H9 (cell line): ENCODE results near the gene LIX1. TPM values are rescaled to one million over a fixed set of nuclear protein-coding genes. Genes with fewer than 3 reads are reported as not detected.

Source experiments
- DNase-seq: peaks from one replicate; pipeline ENCODE4 v3.0.0-alpha.2; 2017
- H2AFZ ChIP-seq: one replicate; pipeline ENCODE4 v1.6.1; 2013; ENCODE audit warnings: mild to moderate bottlenecking, low read length, control low read depth, moderate library complexity
- H2AK5ac ChIP-seq: 2 replicates; pipeline ENCODE4 v1.6.1; 2013; ENCODE audit warnings: low read length, control low read depth, mixed read lengths; ENCODE audit not compliant: insufficient read length
- H2BK120ac ChIP-seq: one replicate; pipeline ENCODE4 v1.6.1; 2013; ENCODE audit warnings: low read depth, mild to moderate bottlenecking, low read length, control low read depth, inconsistent platforms; ENCODE audit not compliant: poor library complexity, severe bottlenecking
- H2BK12ac ChIP-seq: 2 replicates; pipeline ENCODE4 v1.6.1; 2013; ENCODE audit warnings: low read length, control low read depth, mixed read lengths, low read depth; ENCODE audit not compliant: insufficient read length
- H2BK15ac ChIP-seq: 2 replicates; pipeline ENCODE4 v1.6.1; 2013; ENCODE audit warnings: low read depth, low read length, control low read depth
- H2BK20ac ChIP-seq: one replicate; pipeline ENCODE4 v1.6.1; 2013; ENCODE audit warnings: low read depth, mild to moderate bottlenecking, low read length, control low read depth, inconsistent platforms; ENCODE audit not compliant: poor library complexity, severe bottlenecking
- H2BK5ac ChIP-seq: 2 replicates; pipeline ENCODE4 v1.6.1; 2013; ENCODE audit warnings: low read length, control low read depth, mixed read lengths; ENCODE audit not compliant: insufficient read length
- H3K14ac ChIP-seq: 2 replicates; pipeline ENCODE4 v1.6.1; 2013; ENCODE audit warnings: low read length, control low read depth; ENCODE audit not compliant: insufficient read depth
- H3K18ac ChIP-seq: 2 replicates; pipeline ENCODE4 v1.6.1; 2013; ENCODE audit warnings: low read depth, mild to moderate bottlenecking, mixed read lengths, low read length, control low read depth; ENCODE audit not compliant: insufficient read length
- H3K23ac ChIP-seq: 2 replicates; pipeline ENCODE4 v1.6.1; 2013; ENCODE audit warnings: low read length, control low read depth, mixed read lengths, low read depth; ENCODE audit not compliant: insufficient read length
- H3K23me2 ChIP-seq: 2 replicates; pipeline ENCODE4 v1.6.1; 2013; ENCODE audit warnings: low read depth, mild to moderate bottlenecking, mixed read lengths, low read length, control low read depth; ENCODE audit not compliant: insufficient read length, poor library complexity, severe bottlenecking
- H3K27ac ChIP-seq: 2 replicates; pipeline ENCODE4 v1.5.1; 2013; ENCODE audit warnings: low read length, control low read depth, mixed read lengths, low read depth; ENCODE audit not compliant: insufficient read length
- H3K27me3 ChIP-seq: 2 replicates; pipeline ENCODE4 v1.6.1; 2013; ENCODE audit warnings: low read length, control low read depth, inconsistent platforms; ENCODE audit not compliant: insufficient read depth
- H3K4ac ChIP-seq: 2 replicates; pipeline ENCODE4 v1.6.1; 2013; ENCODE audit warnings: low read depth, mild to moderate bottlenecking, control low read depth, inconsistent platforms, low read length, moderate library complexity
- H3K4me1 ChIP-seq: 2 replicates; pipeline ENCODE4 v1.6.1; 2013; ENCODE audit warnings: low read length, control low read depth, inconsistent platforms; ENCODE audit not compliant: insufficient read depth
- H3K4me2 ChIP-seq: 2 replicates; pipeline ENCODE4 v1.6.1; 2013; ENCODE audit warnings: low read length, control low read depth, mixed read lengths; ENCODE audit not compliant: insufficient read length, insufficient read depth
- H3K56ac ChIP-seq: 2 replicates; pipeline ENCODE4 v1.6.1; 2013; ENCODE audit warnings: low read depth, mild to moderate bottlenecking, mixed read lengths, low read length, control low read depth; ENCODE audit not compliant: insufficient read length
- H3K79me1 ChIP-seq: 2 replicates; pipeline ENCODE4 v1.6.1; 2013; ENCODE audit warnings: low read depth, mild to moderate bottlenecking, moderate library complexity, low read length, control low read depth, inconsistent platforms; ENCODE audit not compliant: insufficient read depth, poor library complexity, severe bottlenecking
- H3K79me2 ChIP-seq: 2 replicates; pipeline ENCODE4 v1.6.1; 2013; ENCODE audit warnings: low read length, control low read depth, inconsistent platforms; ENCODE audit not compliant: insufficient read depth
- H3K9ac ChIP-seq: 2 replicates; pipeline ENCODE4 v1.6.1; 2013; ENCODE audit warnings: low read length, control low read depth, mixed read lengths; ENCODE audit not compliant: insufficient read length; ENCODE audit errors: extremely low read depth
- H3K9me3 ChIP-seq: one replicate; pipeline ENCODE4 v1.6.1; 2013; ENCODE audit warnings: low read depth, low read length, inconsistent platforms; ENCODE audit not compliant: control insufficient read depth
- H3T11ph ChIP-seq: one replicate; pipeline ENCODE4 v1.6.1; 2013; ENCODE audit warnings: mild to moderate bottlenecking, low read length, control low read depth, inconsistent platforms
- H4K20me1 ChIP-seq: one replicate; pipeline ENCODE4 v1.6.1; 2013; ENCODE audit not compliant: control insufficient read depth, insufficient read length, insufficient read depth
- H4K5ac ChIP-seq: 2 replicates; pipeline ENCODE4 v1.6.1; 2013; ENCODE audit warnings: low read depth, mild to moderate bottlenecking, mixed read lengths, low read length, control low read depth; ENCODE audit not compliant: insufficient read length
- H4K8ac ChIP-seq: replicated peaks from 2 replicates; pipeline ENCODE4 v1.6.1; 2013; ENCODE audit warnings: low read length, control low read depth, mixed read lengths, low read depth; ENCODE audit not compliant: insufficient read length
- H4K91ac ChIP-seq: 2 replicates; pipeline ENCODE4 v1.6.1; 2013; ENCODE audit warnings: low read depth, mild to moderate bottlenecking, moderate library complexity, mixed read lengths, low read length, control low read depth; ENCODE audit not compliant: insufficient read length
- H3K27ac Mint-ChIP-seq, 3 experiments: 2 replicates in 2 of 3; 3 replicates in 1 of 3; pipeline ENCODE4 v1.8.0; 2020 to 2021; ENCODE audit warnings: mixed read lengths in 3 of 3, mild to moderate bottlenecking in 1 of 3, moderate library complexity in 1 of 3
- H3K27me3 Mint-ChIP-seq: 2 replicates; pipeline ENCODE4 v1.8.0; 2021; ENCODE audit warnings: low read depth, mild to moderate bottlenecking, moderate library complexity, mixed read lengths
- H3K36me3 Mint-ChIP-seq, 3 experiments: 2 replicates in 2 of 3; 3 replicates in 1 of 3; pipeline ENCODE4 v1.8.0; 2020 to 2021; ENCODE audit warnings: low read depth in 3 of 3, mixed read lengths in 3 of 3; ENCODE audit not compliant: insufficient read depth in 1 of 3
- H3K4me1 Mint-ChIP-seq, 2 experiments: 2 replicates each; pipeline ENCODE4 v1.8.0; 2020; ENCODE audit warnings: mixed read lengths in 2 of 2
- H3K4me3 Mint-ChIP-seq, 2 experiments: 2 replicates in 1 of 2; 3 replicates in 1 of 2; pipeline ENCODE4 v1.8.0; 2020 to 2021; ENCODE audit warnings: mild to moderate bottlenecking in 2 of 2, mixed read lengths in 2 of 2, moderate library complexity in 1 of 2
- H3K9me3 Mint-ChIP-seq, 2 experiments: 2 replicates in 1 of 2; 3 replicates in 1 of 2; pipeline ENCODE4 v1.8.0; 2020; ENCODE audit warnings: mild to moderate bottlenecking in 2 of 2, mixed read lengths in 2 of 2, moderate library complexity in 1 of 2
- CTCF ChIP-seq: fragments of 200-600 bp; sonication (generic); conservative IDR thresholded peaks from 3 replicates; pipeline ENCODE4 v1.8.0; 2021; ENCODE audit warnings: antibody characterized with exemption, mild to moderate bottlenecking
- WGBS: extraction: QIAGEN DNeasy Blood & Tissue Kit; methylation state at CpG from one replicate; pipeline ENCODE4 v1.1.7; 2013; ENCODE audit warnings: missing lambda C conversion rate, low lambda C conversion rate, mixed read lengths; ENCODE audit not compliant: insufficient read length; ENCODE audit errors: extremely low coverage; 5-methylcytosine and 5-hydroxymethylcytosine counted together
- total RNA-seq: library from RNA; stranded (reverse); gene quantifications from 2 replicates; pipeline ENCODE4 v1.2.1, GENCODE V29; 2021

LIX1 gene
- total RNA-seq, 1 experiment from 2014 or later, result 0.13 TPM

- H3K18ac ChIP-seq, result no peak overlapping the region
- no CpG with 5 or more reads among the region's 1 CpG for WGBS
- H3K56ac ChIP-seq, result no peak overlapping the region
- no peak overlapping the region for H3K23ac ChIP-seq
- H4K91ac ChIP-seq, result no peak overlapping the region
- H4K20me1 ChIP-seq, result no peaks in the 10 kb centered on the region
- no peak overlapping the region for H2BK15ac ChIP-seq
- Mint-ChIP-seq H3K27ac (no peak overlapping the region), H3K27me3 (no peaks in the 10 kb centered on the region), H3K36me3 (peaks cover 0 to 3% (median 0%) of the 10 kb centered on the region in 3 experiments; a peak in 2 of 7 replicates), H3K4me1 (peaks cover 0 to 4% of the 10 kb centered on the region in 2 experiments; a peak in 2 of 4 replicates), H3K9me3 (peaks cover 0 to 2% of the 10 kb centered on the region in 2 experiments; a peak in 1 of 5 replicates), H3K4me3 (no peak overlapping the region)
- no peak overlapping the region for H3K4me2 ChIP-seq
- no peak overlapping the region for H3K14ac ChIP-seq
- H2AFZ ChIP-seq, result no peak overlapping the region
- H3K23me2 ChIP-seq, result no peaks in the 10 kb centered on the region
- H3T11ph ChIP-seq, result no peak overlapping the region
- H2BK12ac ChIP-seq, result no peak overlapping the region
- H3K4ac ChIP-seq, result no peak overlapping the region
- H3K4me1 ChIP-seq, result no peaks in the 10 kb centered on the region
- no peak for DNase-seq
- H2AK5ac ChIP-seq, result no peak overlapping the region
- no peak overlapping the region for H4K8ac ChIP-seq
- no peaks in the 10 kb centered on the region for H3K79me1 ChIP-seq
- no peaks in the 10 kb centered on the region for H3K27me3 ChIP-seq
- H3K79me2 ChIP-seq, result no peaks in the 10 kb centered on the region
- H3K27ac ChIP-seq, result no peak overlapping the region
- no peak overlapping the region for H3K9ac ChIP-seq
- no peaks in the 10 kb centered on the region for H3K9me3 ChIP-seq
- no peak overlapping the region for H2BK20ac ChIP-seq
- no peak overlapping the region for H2BK5ac ChIP-seq
- H2BK120ac ChIP-seq, result no peak overlapping the region
- no peak for TF ChIP-seq CTCF
- H4K5ac ChIP-seq, result no peak overlapping the region
These were observed 14.7 kb downstream of the LIX1 start for GRCh38 chr5:97127727-97128126.
